GM19193 (cell line): ENCODE measurements around the gene VWC2L.

Source experiments
- POLR2A ChIP-seq: IDR thresholded peaks from 4 replicates; pipeline ENCODE4 v1.6.1; 2011; ENCODE audit not compliant: insufficient read depth, insufficient read length; ENCODE audit errors: extremely low read depth

The VWC2L gene

DNA sequence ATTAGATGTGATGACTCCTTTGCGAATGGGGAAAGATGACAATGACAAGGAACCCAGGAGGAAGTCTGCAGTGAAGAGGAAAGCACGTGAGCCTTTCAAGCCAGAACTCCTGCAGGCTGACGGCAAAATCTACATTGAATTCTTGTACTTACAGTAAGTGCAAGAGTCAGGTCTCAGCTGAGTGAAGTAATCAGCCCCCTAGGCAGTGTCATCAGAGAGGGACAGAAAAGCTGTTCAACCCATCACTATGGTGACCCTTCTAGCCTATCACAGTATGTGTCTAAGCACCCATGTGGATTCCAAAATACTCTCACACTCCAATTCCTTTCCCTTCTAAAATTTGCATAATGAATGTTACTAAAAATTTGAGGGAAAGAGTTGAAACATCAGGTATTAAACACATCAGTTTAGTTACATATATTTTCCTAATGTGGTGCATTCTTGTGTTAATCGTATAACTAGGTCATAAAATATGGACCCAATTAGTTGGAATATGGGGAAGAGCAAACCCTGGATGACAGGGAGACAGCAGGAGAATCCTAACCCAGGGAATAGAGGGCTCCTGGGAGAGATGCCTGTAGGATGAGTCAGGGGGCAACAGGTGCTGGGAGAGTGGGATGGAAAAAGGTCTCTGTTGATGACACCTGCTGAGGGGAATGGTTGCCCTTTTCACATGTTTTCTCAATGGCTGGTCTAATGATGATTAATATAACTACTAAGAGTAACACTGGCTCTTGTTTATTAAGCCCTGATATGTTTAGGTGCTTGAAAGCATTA lies 39.5 kb downstream of the VWC2L start:
- TF ChIP-seq POLR2A = no peak

DNA sequence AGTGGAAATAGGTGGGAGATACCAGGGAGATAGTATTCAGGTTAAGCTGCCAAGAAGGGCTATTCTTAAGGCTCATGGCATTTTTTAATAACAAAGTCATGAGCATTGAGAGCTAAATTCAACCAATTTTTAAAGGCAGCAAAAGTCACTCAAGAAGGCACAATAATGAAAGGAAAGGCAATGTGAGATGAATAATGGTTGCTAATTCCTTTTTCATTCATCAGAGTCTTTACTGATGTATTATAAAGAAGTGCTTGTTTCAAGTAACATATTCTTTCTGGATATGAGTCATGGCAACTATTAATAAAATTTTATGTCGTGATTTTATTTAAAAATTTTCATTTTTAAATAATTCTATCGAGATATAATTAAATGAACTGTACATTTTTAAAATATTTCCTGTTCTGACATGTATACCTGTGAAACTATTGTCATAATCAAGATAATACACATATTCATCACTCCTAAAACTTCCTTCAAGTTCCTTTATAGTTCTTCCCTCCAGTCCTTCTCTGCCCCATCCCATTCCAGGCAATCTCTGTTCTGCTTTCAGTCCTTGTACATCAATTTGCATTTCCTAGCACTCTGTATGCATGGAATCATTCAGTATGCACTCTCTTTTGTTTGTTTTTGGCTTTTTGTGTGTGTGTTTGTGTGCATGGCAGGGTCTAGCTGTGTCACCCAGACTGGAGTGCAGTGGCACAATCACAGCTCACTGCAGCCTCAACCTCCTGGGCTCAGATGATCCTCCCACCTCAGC lies 40.8 kb downstream of the VWC2L start:
- TF ChIP-seq POLR2A = no peak

DNA sequence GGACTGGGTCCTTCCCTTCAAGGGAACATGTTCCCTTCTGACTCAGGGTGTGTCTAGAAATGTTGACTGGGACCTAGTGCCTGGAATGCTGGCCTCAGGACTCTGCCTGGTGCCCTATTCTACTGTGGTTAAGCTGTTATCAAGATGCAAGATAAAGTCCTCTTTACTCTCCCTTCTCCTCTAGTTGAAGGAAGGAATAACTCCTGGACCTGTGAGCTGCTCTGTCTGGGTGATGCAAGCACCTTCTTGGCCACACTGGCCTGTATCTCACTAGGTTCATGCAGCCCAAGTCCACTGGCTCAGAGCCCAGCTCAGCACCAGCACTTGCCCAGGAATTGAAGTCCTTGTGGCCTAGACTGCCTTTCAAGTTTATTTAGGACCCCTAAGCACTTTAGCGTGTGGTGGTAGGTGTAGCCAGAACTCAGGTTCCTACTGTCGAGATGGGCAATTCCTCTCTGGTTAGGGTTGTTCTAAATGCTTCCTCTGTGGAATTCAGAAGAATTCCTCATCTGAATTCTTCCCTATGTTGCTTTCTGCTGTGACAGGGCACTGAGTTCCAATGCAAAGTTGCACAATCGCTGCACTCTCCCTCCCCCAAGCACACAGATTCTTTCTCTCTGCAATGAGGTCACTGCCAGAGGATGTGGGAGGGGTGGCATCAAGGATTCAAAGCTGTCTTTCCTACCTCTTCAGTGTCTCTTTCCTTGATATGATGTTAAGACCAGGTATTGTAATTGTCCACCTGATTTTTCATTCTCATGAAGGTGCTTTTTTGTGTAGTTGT lies 54.7 kb downstream of the VWC2L start:
- TF ChIP-seq POLR2A = no peak

DNA sequence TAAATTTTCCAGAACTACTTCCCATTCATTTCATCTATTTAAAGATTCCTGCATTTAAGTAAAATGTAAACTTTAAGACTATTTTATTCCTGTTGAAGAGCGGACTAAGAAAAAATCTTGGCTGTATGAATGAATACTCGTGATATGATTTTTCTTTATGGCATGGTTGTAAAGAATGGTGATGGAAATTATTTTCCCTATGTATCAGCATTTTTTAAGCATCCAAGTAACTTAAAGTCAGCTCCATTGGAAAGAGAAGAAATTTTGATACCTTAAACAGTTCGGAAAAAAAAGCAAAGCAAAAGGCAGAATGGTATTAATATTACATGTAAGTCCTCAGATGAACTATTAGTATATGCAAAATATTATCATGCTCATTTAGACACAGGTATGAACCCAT lies 58.9 kb downstream of the VWC2L start:
- no peak for TF ChIP-seq POLR2A

DNA sequence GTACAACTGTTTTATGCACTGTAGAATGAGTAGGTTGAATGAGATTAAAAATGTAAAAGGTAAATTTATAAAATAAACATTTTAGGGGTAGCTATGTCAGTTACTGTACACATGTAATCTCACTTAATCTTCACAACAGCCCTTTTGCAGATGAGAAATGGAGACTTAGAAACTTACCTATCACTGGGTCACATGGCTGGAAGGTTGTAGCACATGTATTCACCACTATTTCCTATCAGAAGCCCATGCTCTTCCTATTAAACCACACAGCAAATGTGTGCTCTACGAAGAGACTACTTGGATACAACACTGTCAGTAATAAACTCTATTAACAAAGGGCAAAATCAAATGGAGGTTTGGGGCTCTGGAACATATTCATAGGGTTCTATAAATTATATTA lies 60.5 kb downstream of the VWC2L start:
- no peak for TF ChIP-seq POLR2A

DNA sequence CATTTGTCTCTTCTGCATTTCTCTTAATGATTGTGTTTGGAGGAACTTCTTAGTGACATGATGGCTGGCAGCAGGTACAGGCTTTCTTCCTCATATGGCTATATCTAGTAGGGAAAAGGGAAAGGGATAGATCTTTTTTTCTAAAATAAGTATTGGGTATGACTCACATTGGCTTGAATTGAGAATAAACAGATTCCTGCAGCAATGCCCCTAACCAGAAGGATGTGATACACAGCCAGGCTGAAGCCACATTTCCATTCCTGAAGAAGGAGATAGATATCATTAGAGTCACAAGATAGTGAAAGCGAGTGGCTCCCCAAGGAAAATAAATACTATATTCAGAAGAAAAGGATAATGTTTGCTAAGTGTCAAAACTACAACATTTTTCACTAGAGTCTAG lies 61.1 kb downstream of the VWC2L start:
- no peak for TF ChIP-seq POLR2A

DNA sequence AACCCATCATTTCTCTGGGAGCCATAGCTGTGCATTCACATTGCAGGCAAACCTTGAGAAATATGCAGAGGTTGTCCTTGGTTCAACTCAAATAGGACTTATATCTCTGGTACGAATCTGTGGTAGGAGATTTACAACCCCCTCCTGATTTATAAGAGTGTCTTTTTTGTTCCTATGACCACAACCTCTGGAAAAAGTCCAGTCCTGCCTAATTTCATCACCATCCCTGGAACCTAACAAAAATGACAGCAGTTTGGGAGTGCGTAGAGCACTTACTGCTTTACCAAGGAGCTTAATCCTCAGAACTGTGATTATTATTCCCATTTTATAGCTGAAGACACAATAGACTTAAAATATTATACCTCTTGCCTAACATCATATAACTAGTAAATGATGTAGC lies 66.5 kb downstream of the VWC2L start:
- no peak for TF ChIP-seq POLR2A

DNA sequence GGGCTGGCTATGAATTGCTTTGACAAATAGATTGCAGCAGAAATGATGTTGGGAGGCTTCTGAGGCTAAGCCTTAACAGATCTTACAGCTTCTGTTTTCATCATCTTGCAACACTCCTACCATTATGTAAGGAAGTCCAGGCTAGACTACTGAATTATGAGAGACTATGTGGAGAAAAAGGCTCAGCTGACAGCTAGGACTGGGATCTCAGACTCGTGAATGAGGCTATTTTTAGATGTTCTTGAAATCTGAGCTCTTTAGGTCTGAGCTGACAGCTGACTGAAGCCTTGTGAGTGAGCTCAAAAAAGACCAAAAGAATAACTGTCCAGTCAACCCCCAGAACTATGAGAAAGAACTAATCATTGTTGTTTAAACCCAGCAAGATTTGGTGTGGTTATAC lies 70.3 kb downstream of the VWC2L start:
- no peak for TF ChIP-seq POLR2A

DNA sequence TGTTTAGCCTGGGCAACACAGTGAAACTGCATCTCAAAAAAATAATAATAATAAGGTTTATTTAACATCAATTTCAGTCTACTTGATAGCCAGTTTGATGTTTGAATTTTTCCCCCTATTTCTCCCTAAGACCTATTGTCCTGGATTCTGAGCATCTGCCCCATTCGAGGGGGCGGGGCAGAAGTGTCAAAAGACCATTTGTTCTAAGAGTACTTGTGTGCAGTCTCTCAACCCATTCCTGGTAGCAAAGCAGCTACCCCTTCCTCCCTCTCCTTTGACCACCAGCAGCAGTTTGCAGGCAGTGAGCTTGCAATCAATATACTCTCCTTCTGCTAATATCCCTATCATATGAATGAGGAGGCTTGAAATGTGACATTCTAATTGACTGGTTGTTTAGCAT lies 71.9 kb downstream of the VWC2L start:
- no peak for TF ChIP-seq POLR2A

DNA sequence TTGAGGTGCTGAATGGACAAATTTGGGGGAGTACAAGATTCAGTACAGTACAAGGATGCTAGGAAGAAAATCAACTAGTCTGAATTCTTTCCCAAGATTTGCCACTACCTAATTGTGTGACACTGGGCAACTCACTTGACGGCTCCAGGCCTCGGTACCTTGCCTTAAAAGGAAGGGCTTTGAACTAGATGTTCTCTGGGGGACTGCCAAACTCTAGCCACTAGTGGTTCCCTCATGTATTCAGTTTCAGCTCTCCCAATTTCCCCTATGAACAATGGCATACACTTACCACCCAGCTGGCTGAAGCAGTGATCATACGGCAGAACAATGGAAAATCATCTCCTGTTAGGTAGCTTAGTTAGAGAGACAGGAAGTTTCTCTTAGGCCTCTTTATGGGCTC lies 73.4 kb downstream of the VWC2L start:
- no peak for TF ChIP-seq POLR2A

DNA sequence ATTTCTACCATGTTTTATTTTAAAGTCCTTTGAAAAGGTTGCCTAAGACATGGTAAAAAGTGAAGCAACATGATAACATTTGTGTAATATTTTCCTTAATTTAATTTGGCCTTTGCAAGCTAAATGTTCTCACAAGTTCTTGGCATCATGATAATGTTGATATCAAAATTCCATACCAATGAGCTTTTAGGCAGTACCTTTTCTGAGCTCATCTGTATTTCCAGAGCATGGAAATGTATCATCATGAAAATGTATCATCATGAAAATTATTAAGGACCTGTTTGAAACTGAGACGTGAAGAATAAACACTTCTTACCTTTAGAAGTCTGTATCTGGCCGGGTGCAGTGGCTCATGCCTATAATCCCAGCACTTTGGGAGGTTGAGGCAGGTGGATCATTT lies 73.8 kb downstream of the VWC2L start:
- TF ChIP-seq POLR2A = no peak

DNA sequence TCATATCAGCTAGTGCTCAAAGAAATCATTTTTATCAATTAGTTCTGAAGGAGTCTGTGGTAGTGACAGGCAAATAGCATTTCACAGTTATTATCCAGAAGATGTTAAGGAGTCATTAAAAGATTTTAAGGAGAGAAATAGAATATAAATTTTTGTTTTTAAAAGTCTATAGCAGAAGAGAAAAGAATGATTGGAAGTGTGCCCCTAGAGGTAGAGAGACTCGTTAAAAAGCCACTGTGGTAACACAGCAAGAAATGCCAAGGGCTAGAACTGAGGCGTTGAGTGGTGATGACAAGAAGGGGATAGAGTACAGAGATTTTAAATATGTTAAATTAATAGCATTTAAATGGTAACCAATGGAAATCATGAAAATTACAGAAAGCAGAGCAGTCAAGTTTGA lies 78.3 kb downstream of the VWC2L start:
- no peak for TF ChIP-seq POLR2A

DNA sequence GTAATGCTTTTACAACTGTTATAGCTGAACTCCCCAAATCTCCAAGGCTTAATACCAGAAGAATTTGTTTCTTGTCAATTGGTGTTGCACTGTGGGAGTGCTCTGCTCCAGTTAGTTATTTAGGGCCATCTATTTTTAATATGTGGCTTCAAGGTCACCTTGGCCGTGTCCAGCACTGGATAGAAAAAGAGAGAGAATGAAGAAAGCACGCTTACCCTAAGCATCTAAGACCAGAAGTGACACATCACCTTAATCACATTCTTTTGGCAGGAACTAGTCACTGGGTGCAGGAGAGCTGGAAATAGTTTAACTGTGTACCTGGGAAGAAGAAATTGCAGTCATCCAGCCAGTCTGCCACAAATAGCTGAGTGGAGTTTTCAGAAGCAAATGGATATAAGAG lies 78.8 kb downstream of the VWC2L start:
- TF ChIP-seq POLR2A = no peak

DNA sequence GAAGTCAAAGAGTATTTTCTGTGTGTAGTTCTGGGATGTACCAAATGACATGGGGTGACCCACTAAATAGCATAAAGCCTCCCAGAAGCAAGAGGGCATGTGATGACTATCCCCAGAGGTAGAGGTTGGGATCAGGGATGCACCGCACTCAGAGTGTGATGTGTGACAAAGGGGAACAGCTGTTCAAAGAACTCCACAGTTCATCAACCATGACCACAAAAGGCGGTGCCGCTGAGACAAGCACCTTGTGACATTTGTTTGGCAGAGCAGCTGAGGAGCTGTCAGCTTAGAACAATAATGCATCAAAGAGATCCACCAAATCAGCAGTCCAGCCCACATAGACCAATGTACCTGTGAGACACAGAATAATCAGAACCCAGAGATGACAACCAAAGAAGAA lies 81.3 kb downstream of the VWC2L start:
- TF ChIP-seq POLR2A = no peak

DNA sequence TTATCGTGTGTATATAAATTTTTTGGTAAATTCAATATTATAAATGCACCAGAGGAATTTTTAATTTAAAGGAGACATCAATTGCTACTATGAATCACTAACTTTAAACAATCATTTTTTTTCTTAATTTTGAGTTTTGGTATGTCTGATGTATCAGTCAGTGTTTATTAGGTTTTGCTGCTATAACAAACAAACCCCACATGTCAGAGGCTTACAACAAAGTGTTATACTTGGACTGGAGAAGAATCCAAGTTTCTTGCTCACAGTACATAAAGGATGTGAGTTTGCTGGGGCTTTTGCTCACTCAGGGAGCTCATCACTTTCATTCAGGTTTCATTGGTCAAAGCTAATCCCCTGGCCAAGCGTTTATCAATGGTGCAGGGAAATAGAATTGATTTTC lies 81.8 kb downstream of the VWC2L start:
- TF ChIP-seq POLR2A = no peak
